SH-SY5Y (cell line): ENCODE measurements around the gene PBOV1.

ENCODE experiments used
- GATA2 ChIP-seq: IDR thresholded peaks from 2 replicates; pipeline ENCODE4 v1.6.1; 2011; ENCODE audit warnings: mild to moderate bottlenecking, low read depth, low read length
- GATA3 ChIP-seq: IDR thresholded peaks from 2 replicates; pipeline ENCODE4 v1.6.1; 2011; ENCODE audit warnings: low read depth, mild to moderate bottlenecking, low read length, moderate library complexity

GRCh38 chr6:138250053-138250452 lies 31.8 kb upstream of the PBOV1 start:
- TF ChIP-seq GATA2 = no peak
- no peak for TF ChIP-seq GATA3
